Measurements from ENCODE around the gene MYO19.
A peak's percentile ranks its signal among the peaks of the same experiment; 100 is the strongest.
"Not testable (repeated sequence)": the region's sequence is repeated elsewhere in the genome, so short reads cannot be mapped to it uniquely, and the experiment has no call there.

MYO19 gene

GRCh38 chr17:36463916-36464764 lies 70.5 kb downstream of the MYO19 start:
- TF ChIP-seq CTCF (IDR thresholded peaks at IDR 0.05; ENCODE audit: low read length, missing control alignments) = no peak
- H3K4me3 ChIP-seq (replicated peaks; ENCODE audit: low read depth, low read length) = no peak overlapping the region
- DNase-seq (ENCODE audit: low read depth) = peak; percentile 75

- H3K4me3 ChIP-seq (replicated peaks; ENCODE audit: low read depth, low read length) = no peak overlapping the region
- no peak for DNase-seq (ENCODE audit: low read depth)
- no peak for TF ChIP-seq CTCF (IDR thresholded peaks at IDR 0.05; ENCODE audit: low read length, missing control alignments)
Observed at GRCh38 chr17:36461330-36462110, 73.1 kb downstream of the MYO19 start.

GRCh38 chr17:36460265-36460937 lies 74.3 kb downstream of the MYO19 start:
- H3K4me3 ChIP-seq (replicated peaks; ENCODE audit: low read depth, low read length) = no peak overlapping the region
- no peak for DNase-seq (ENCODE audit: low read depth)
- no peak for TF ChIP-seq CTCF (IDR thresholded peaks at IDR 0.05; ENCODE audit: low read length, missing control alignments)

- no peak for DNase-seq (ENCODE audit: low read depth)
- H3K4me3 ChIP-seq (replicated peaks; ENCODE audit: low read depth, low read length) = no peak overlapping the region
- TF ChIP-seq CTCF (IDR thresholded peaks at IDR 0.05; ENCODE audit: low read length, missing control alignments) = no peak
Observed at GRCh38 chr17:36459601-36460000, 75.1 kb downstream of the MYO19 start.

GRCh38 chr17:36459045-36459444 lies 75.6 kb downstream of the MYO19 start:
- H3K4me3 ChIP-seq (replicated peaks; ENCODE audit: low read depth, low read length) = no peak overlapping the region
- TF ChIP-seq CTCF (IDR thresholded peaks at IDR 0.05; ENCODE audit: low read length, missing control alignments) = no peak
- no peak for DNase-seq (ENCODE audit: low read depth)

GRCh38 chr17:36457701-36458100 lies 77.0 kb downstream of the MYO19 start:
- DNase-seq (ENCODE audit: low read depth); H3K4me3 ChIP-seq (replicated peaks; ENCODE audit: low read depth, low read length): not testable (repeated sequence)

- not testable (repeated sequence) for H3K4me3 ChIP-seq (replicated peaks; ENCODE audit: low read depth, low read length); DNase-seq (ENCODE audit: low read depth)
Observed at GRCh38 chr17:36452888-36453287, 81.8 kb downstream of the MYO19 start.

- H3K4me3 ChIP-seq (replicated peaks; ENCODE audit: low read depth, low read length); DNase-seq (ENCODE audit: low read depth): not testable (repeated sequence)
Observed at GRCh38 chr17:36449997-36450396, 84.7 kb downstream of the MYO19 start.

Data from fibroblast of pulmonary artery (primary cell).